ENCODE results near the gene TFIP11.

The TFIP11 gene

DNA sequence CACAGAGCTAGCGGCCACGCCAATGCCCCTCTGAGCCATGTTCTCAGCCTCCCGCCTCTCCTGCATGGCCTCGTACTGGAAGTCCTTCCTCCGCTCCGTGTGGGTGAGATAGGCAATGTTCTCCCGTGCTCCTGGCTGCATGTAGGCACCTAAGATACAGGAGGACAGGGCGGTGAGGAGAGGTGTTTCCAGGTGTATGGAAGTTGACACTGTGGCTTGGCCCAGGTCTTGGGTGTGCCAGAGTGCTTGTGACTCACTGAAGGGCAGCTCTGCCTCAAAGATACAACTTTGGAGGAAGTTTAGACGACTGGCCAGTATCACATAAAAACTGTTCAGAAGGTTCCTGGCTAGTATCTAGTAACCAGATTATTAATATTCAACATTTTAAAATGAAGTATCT lies 20.1 kb downstream of the TFIP11 start:
- no peak overlapping the region for H3K4me3 ChIP-seq (replicated peaks; ENCODE audit: low read depth, low read length)
- no peak for DNase-seq (ENCODE audit: extremely low read depth, insufficient read length)
- H3K27me3 ChIP-seq (replicated peaks; ENCODE audit: control insufficient read depth, insufficient read depth, low read length) = no peaks in the 10 kb centered on the region
- TF ChIP-seq, protein P1, sequence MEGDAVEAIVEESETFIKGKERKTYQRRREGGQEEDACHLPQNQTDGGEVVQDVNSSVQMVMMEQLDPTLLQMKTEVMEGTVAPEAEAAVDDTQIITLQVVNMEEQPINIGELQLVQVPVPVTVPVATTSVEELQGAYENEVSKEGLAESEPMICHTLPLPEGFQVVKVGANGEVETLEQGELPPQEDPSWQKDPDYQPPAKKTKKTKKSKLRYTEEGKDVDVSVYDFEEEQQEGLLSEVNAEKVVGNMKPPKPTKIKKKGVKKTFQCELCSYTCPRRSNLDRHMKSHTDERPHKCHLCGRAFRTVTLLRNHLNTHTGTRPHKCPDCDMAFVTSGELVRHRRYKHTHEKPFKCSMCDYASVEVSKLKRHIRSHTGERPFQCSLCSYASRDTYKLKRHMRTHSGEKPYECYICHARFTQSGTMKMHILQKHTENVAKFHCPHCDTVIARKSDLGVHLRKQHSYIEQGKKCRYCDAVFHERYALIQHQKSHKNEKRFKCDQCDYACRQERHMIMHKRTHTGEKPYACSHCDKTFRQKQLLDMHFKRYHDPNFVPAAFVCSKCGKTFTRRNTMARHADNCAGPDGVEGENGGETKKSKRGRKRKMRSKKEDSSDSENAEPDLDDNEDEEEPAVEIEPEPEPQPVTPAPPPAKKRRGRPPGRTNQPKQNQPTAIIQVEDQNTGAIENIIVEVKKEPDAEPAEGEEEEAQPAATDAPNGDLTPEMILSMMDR (IDR thresholded peaks at IDR 0.05; ENCODE audit: insufficient read depth, low read length, poor library complexity, severe bottlenecking) = no peak
- H3K36me3 ChIP-seq (ENCODE audit: control insufficient read depth, insufficient read depth, low read length) = peaks cover 47% of the 10 kb centered on the region

DNA sequence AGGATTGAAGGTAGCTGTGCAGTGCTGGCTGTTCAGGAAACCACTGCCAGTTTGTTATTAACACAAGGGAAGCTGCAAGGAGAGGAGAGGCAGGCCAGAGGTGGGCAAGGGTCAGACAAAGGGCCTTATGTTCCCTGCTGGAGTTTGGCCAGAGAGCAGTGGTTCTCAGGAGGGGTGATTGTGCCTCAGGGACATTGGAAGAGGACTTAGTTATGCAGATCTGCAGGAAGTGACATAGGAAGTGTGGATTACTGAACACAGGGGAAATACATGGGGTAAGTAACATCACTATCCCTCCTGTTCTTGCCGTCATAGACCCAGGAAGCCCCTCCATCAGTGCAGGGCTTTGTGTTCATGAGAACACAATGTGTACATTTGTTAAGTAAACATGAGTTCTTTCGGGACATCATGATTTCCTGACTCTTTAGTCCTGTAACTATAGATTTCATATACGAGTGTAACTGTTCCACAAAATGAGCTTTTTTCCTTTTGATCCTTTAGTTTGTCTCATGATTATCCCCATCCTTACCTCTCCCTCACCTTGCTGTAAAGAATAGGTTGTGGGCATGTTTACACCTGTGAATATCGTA lies 22.7 kb downstream of the TFIP11 start:
- TF ChIP-seq, protein P1 (IDR thresholded peaks at IDR 0.05; ENCODE audit: insufficient read depth, low read length, poor library complexity, severe bottlenecking) = no peak
- DNase-seq (ENCODE audit: extremely low read depth, insufficient read length) = no peak
- Histone ChIP-seq H3K27me3 (replicated peaks; ENCODE audit: control insufficient read depth, insufficient read depth, low read length) (no peaks in the 10 kb centered on the region), H3K4me3 (replicated peaks; ENCODE audit: low read depth, low read length) (no peak overlapping the region), H3K36me3 (ENCODE audit: control insufficient read depth, insufficient read depth, low read length) (peaks cover 34% of the 10 kb centered on the region)

DNA sequence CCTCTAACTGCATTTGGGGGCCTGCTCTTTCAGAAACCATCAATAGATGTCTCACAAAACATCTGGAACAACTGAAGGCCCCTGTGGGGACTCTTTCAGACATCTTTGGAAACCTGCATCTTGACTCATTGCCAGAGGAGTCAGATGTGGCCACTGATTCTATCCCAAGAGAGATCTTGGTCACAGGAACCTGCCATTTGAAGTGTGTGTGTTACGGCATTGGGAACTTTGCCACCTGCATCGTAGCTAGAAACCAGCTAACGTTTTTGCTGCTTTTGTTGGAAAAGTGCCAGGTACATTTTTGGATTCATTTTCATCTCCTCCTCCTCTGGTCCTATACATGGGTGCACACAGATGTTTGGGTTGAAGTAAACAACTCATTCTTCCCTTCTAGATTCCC lies 24.3 kb downstream of the TFIP11 start:
- no peak for DNase-seq (ENCODE audit: extremely low read depth, insufficient read length)
- no peak overlapping the region for H3K4me3 ChIP-seq (replicated peaks; ENCODE audit: low read depth, low read length)
- peaks cover 24% of the 10 kb centered on the region for H3K36me3 ChIP-seq (ENCODE audit: control insufficient read depth, insufficient read depth, low read length)
- H3K27me3 ChIP-seq (replicated peaks; ENCODE audit: control insufficient read depth, insufficient read depth, low read length) = no peaks in the 10 kb centered on the region
- TF ChIP-seq, protein P1 (IDR thresholded peaks at IDR 0.05; ENCODE audit: insufficient read depth, low read length, poor library complexity, severe bottlenecking) = no peak

DNA sequence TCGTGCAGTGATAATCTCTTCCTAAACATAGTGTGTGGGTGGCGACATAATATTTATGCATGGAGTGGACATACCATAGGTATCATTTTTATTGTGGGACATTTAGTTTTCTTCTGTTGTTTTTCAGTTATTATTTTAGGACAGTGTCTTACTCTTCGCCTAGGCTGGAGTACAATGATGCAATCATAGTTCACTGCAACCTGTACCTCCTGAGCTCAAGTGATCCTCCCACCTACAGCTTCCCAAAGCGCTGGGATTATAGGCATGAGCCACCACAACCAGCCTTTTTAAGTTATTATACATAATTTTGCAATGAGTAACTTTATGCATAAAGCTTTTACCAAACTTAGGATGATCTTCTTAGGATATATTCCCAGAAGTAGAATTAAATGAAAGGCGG lies 25.9 kb downstream of the TFIP11 start:
- no peaks in the 10 kb centered on the region for H3K27me3 ChIP-seq (replicated peaks; ENCODE audit: control insufficient read depth, insufficient read depth, low read length)
- DNase-seq (ENCODE audit: extremely low read depth, insufficient read length) = no peak
- TF ChIP-seq, protein P1 (IDR thresholded peaks at IDR 0.05; ENCODE audit: insufficient read depth, low read length, poor library complexity, severe bottlenecking) = no peak
- peaks cover 15% of the 10 kb centered on the region for H3K36me3 ChIP-seq (ENCODE audit: control insufficient read depth, insufficient read depth, low read length)
- no peak overlapping the region for H3K4me3 ChIP-seq (replicated peaks; ENCODE audit: low read depth, low read length)

DNA sequence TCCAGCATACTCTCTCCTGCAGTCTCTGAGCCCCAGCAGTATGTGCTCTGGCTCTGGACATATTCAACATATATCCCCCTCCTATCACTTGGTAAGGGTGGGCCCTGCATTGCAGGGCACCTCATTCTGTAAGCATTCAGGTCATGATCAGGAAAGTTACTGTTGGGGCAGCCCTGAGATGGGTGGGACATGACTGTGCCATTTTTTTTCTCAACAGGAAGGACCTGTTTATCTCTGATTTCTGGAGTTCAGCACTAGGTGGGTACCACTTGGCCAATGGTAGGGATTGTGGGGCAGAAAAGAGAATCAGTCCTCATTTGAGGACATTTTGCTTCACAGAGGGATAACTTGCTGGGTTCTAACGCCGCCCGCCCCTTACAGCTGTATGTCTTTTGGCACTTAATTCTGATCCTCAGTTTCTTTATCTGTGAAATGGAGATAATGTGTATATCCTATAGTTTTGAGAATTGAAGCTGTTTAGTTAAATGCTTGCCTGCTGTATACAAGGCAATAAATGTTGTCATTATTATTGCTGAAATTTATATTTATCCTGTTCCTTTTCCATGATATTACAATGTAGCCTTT lies 26.4 kb downstream of the TFIP11 start:
- TF ChIP-seq, protein P1 (IDR thresholded peaks at IDR 0.05; ENCODE audit: insufficient read depth, low read length, poor library complexity, severe bottlenecking) = no peak
- Histone ChIP-seq H3K36me3 (ENCODE audit: control insufficient read depth, insufficient read depth, low read length) (peaks cover 15% of the 10 kb centered on the region), H3K4me3 (replicated peaks; ENCODE audit: low read depth, low read length) (no peak overlapping the region), H3K27me3 (replicated peaks; ENCODE audit: control insufficient read depth, insufficient read depth, low read length) (no peaks in the 10 kb centered on the region)
- DNase-seq (ENCODE audit: extremely low read depth, insufficient read length) = no peak
